GM19239 (cell line): ENCODE measurements around the gene SIM2.

Experiments used
- DNase-seq: peaks from one replicate; pipeline ENCODE4 v3.0.0; 2011; ENCODE audit warnings: low spot score; ENCODE audit not compliant: insufficient read length
- FAIRE-seq: peaks from 2 replicates; lab custom pipeline; 2011; peaks lifted over from hg19 to GRCh38; lab: Jason Lieb, UNC

SIM2 gene

GRCh38 chr21:36709868-36710728 lies 11.2 kb downstream of the SIM2 start:
- no peak for DNase-seq
- no peak for FAIRE-seq

GRCh38 chr21:36710729-36711048 lies 11.8 kb downstream of the SIM2 start:
- FAIRE-seq: no peak

GRCh38 chr21:36713746-36714145 lies 14.8 kb downstream of the SIM2 start:
- no peak for FAIRE-seq
- DNase-seq: no peak

More at GRCh38 chr21:36710729-36711048, 11.8 kb downstream of the SIM2 start:
- no peak for DNase-seq

- no peak for FAIRE-seq
These were observed 17.5 kb downstream of the SIM2 start for GRCh38 chr21:36716387-36716786.

GRCh38 chr21:36716836-36717235 lies 17.9 kb downstream of the SIM2 start:
- DNase-seq (no peak), FAIRE-seq (no peak)

More at GRCh38 chr21:36716387-36716786, 17.5 kb downstream of the SIM2 start:
- DNase-seq: no peak

GRCh38 chr21:36717976-36718375 lies 19.1 kb downstream of the SIM2 start:
- DNase-seq: no peak
- no peak for FAIRE-seq

GRCh38 chr21:36718951-36719501 lies 20.1 kb downstream of the SIM2 start:
- DNase-seq (no peak), FAIRE-seq (no peak)

GRCh38 chr21:36719614-36720013 lies 20.7 kb downstream of the SIM2 start:
- FAIRE-seq (no peak), DNase-seq (no peak)

- FAIRE-seq (no peak), DNase-seq (no peak)
These were observed 22.9 kb downstream of the SIM2 start for GRCh38 chr21:36721817-36722216.

- no peak for FAIRE-seq
- no peak for DNase-seq
These were observed 23.8 kb downstream of the SIM2 start for GRCh38 chr21:36722370-36723368.

GRCh38 chr21:36723371-36723881 lies 24.5 kb downstream of the SIM2 start:
- DNase-seq: no peak
- no peak for FAIRE-seq

GRCh38 chr21:36724660-36725059 lies 25.7 kb downstream of the SIM2 start:
- no peak for FAIRE-seq
- DNase-seq: no peak

GRCh38 chr21:36725793-36726386 lies 27.0 kb downstream of the SIM2 start:
- no peak for FAIRE-seq
- DNase-seq: no peak

- DNase-seq (no peak), FAIRE-seq (no peak)
These were observed 29.0 kb downstream of the SIM2 start for GRCh38 chr21:36727866-36728265.

- FAIRE-seq (no peak), DNase-seq (no peak)
These were observed 29.6 kb downstream of the SIM2 start for GRCh38 chr21:36728371-36729111.

- DNase-seq (no peak), FAIRE-seq (no peak)
These were observed 30.5 kb downstream of the SIM2 start for GRCh38 chr21:36729310-36729970.

- FAIRE-seq (no peak), DNase-seq (no peak)
These were observed 31.7 kb downstream of the SIM2 start for GRCh38 chr21:36730291-36731281.

GRCh38 chr21:36732217-36732616 lies 33.3 kb downstream of the SIM2 start:
- FAIRE-seq (no peak), DNase-seq (no peak)
